ENCODE data around the gene ADAMTSL2.

DNA sequence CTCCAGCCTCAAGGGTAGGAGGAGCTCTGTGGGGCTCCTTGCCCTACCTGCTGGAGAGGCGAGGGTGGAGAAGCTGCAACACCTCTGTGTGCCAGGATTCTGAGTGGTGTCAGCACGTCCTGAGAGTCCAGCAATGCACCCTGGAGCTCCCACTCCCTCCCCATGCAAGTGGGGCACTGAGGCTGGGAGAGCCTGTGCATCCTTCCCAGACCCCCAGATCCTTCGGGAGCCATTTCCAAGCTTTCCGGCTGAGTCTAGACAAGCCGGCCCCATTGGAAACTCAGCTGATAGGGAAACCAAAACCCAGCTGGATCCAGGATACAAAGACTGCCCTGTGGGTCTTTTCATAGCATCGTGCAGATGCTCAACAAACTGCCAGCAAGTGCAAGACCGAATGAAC lies 72.9 kb downstream of the ADAMTSL2 start:
- TF ChIP-seq POLR2AphosphoS5 (IDR thresholded peaks at IDR 0.05; ENCODE audit: borderline replicate concordance, low read depth, low read length) (no peak), EZH2 (IDR thresholded peaks at IDR 0.05) (no peak), FOXP2 (optimal IDR thresholded peaks at IDR 0.05; ENCODE audit: control extremely low read depth, extremely low read length, insufficient read depth) (no peak)
